ENCODE measurements around the gene KLHL18.
"Not testable (repeated sequence)": the region's sequence is repeated elsewhere in the genome, so short reads cannot be mapped to it uniquely, and the experiment has no call there.

The KLHL18 gene

GRCh38 chr3:47273564-47273963 lies 9.2 kb upstream of the KLHL18 start:
- in situ Hi-C loops (cut with MboI; ENCODE audit: low sequenced_read_pairs) = no loop called here

GRCh38 chr3:47274652-47275051 lies 8.1 kb upstream of the KLHL18 start:
- in situ Hi-C loops (cut with MboI; ENCODE audit: low sequenced_read_pairs) = no loop called here

- in situ Hi-C loops (cut with MboI; ENCODE audit: low sequenced_read_pairs) = no loop called here
Observed at GRCh38 chr3:47276558-47276957, 6.2 kb upstream of the KLHL18 start.

GRCh38 chr3:47280519-47280918 lies 2.2 kb upstream of the KLHL18 start:
- in situ Hi-C loops (cut with MboI; ENCODE audit: low sequenced_read_pairs) = no loop called here

GRCh38 chr3:47283193-47283537 lies 421 bp downstream of the KLHL18 start:
- in situ Hi-C loops (cut with MboI; ENCODE audit: low sequenced_read_pairs) = no loop called here

- in situ Hi-C loops (cut with MboI; ENCODE audit: low sequenced_read_pairs) = no loop called here
Observed at GRCh38 chr3:47283591-47284364, 1.0 kb downstream of the KLHL18 start.

GRCh38 chr3:47288966-47289910 lies 6.5 kb downstream of the KLHL18 start:
- in situ Hi-C loops (cut with MboI; ENCODE audit: low sequenced_read_pairs) = no loop called here

GRCh38 chr3:47291158-47291753 lies 8.5 kb downstream of the KLHL18 start:
- in situ Hi-C loops (cut with MboI; ENCODE audit: low sequenced_read_pairs) = no loop called here

- in situ Hi-C loops (cut with MboI; ENCODE audit: low sequenced_read_pairs) = not testable (repeated sequence)
Observed at GRCh38 chr3:47291754-47292420, 9.1 kb downstream of the KLHL18 start.

- in situ Hi-C loops (cut with MboI; ENCODE audit: low sequenced_read_pairs) = no loop called here
Observed at GRCh38 chr3:47293822-47294221, 11.1 kb downstream of the KLHL18 start.

- in situ Hi-C loops (cut with MboI; ENCODE audit: low sequenced_read_pairs) = no loop called here
Observed at GRCh38 chr3:47294392-47294791, 11.6 kb downstream of the KLHL18 start.

GRCh38 chr3:47295322-47295721 lies 12.6 kb downstream of the KLHL18 start:
- in situ Hi-C loops (cut with MboI; ENCODE audit: low sequenced_read_pairs) = no loop called here

GRCh38 chr3:47295976-47296375 lies 13.2 kb downstream of the KLHL18 start:
- in situ Hi-C loops (cut with MboI; ENCODE audit: low sequenced_read_pairs) = no loop called here

- in situ Hi-C loops (cut with MboI; ENCODE audit: low sequenced_read_pairs) = no loop called here
Observed at GRCh38 chr3:47296562-47297302, 14.0 kb downstream of the KLHL18 start.

- in situ Hi-C loops (cut with MboI; ENCODE audit: low sequenced_read_pairs) = no loop called here
Observed at GRCh38 chr3:47298439-47298838, 15.7 kb downstream of the KLHL18 start.

- in situ Hi-C loops (cut with MboI; ENCODE audit: low sequenced_read_pairs) = no loop called here
Observed at GRCh38 chr3:47299381-47300318, 16.9 kb downstream of the KLHL18 start.

- in situ Hi-C loops (cut with MboI; ENCODE audit: low sequenced_read_pairs) = no loop called here
Observed at GRCh38 chr3:47301456-47301855, 18.7 kb downstream of the KLHL18 start.

- in situ Hi-C loops (cut with MboI; ENCODE audit: low sequenced_read_pairs) = no loop called here
Observed at GRCh38 chr3:47306022-47306421, 23.3 kb downstream of the KLHL18 start.

- in situ Hi-C loops (cut with MboI; ENCODE audit: low sequenced_read_pairs) = not testable (repeated sequence)
Observed at GRCh38 chr3:47309231-47309630, 26.5 kb downstream of the KLHL18 start.
